SHP77 treated with DMSO at 0.1 percent for 48 hours (cell line): ENCODE measurements around the gene PANK4.

Experiments used
- DNase-seq: peaks from one replicate; lab custom pipeline; 2025; lab: John Stamatoyannopoulos, UW

PANK4 gene

DNA sequence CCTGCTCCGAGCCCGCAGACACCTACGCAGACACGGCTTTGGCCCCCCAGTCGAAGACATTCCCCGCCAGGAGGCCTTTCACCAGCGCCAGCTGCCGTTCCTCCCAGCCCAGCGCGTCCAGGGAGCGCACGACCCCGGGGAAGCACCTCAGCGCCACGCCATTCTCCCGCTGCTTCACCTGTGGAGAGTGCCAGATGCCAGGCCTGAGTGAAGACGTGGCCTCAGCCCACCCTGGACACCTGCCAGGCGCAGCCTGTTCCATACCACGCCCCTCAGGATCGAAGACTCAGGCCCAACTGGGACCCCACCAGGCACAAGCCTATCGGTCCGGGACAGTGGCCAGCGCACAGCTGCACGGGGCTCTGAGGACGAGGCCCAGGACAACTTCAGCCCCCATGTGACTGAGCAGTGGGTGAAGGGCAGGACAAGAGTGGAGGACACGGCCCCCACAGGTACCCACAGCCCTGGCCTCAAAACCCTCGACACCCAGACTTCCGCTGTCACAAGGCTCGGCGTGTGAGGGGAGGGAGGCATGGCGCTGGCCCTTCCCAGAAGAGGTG, 13.5 kb downstream of the PANK4 start:
- DNase-seq, result no peak

DNA sequence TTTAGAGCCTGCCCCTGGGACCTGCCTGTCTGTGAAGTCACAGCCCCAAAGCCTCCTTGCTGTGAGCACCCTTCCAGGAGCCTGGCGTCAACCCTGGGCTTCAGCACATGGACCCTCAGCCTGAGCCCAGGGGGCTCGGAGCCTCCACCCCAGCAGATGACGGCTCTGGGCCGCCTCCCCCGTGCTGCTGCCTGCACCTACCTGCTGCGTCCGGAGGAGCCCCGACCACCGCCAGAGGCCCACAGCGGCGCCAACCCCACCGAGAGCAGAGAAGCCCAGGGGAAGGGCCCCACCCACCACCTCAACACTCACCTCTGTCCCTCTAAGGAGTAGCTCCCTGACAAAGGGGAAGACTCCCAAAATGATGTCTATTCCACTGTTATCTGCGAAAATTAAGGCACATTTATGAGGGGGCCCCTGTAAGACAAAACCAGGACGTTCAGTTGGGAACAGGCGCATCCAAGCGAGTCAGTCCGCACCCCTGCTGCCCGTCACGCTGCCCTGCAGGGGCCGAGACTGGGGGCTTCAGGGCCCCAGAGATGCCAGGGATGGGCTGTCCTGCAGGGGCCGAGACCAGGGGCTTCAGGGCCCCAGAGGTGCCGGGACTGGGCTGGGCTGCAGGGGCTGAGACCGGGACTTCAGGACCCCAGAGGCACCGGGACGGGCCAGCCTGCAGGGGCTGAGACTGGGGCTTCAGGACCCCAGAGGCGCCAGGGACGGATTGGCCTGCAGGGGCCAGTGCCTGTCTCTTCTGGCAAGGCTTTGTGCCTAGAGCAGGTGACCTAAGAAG, 15.8 kb downstream of the PANK4 start:
- no peak for DNase-seq

DNA sequence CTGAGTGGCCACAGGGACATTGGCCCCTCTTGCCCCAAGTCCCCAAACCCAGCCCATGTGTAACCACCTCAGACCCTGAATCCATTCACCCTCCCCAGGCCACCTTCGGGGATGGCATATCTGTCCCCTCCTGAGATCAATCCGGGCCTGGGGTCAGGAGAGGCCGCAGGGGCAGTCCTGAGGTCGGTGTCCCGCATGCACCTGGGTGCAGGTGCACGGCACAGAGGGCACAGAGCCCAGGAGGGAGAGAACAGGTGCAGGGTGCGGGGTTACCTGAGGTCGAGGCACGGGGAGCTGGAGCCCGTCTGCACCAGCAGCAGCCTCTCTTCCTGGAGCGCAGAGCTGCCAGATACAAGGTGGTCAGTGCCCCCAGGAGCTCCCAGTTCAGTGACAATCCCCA, 16.8 kb downstream of the PANK4 start:
- no peak for DNase-seq

DNA sequence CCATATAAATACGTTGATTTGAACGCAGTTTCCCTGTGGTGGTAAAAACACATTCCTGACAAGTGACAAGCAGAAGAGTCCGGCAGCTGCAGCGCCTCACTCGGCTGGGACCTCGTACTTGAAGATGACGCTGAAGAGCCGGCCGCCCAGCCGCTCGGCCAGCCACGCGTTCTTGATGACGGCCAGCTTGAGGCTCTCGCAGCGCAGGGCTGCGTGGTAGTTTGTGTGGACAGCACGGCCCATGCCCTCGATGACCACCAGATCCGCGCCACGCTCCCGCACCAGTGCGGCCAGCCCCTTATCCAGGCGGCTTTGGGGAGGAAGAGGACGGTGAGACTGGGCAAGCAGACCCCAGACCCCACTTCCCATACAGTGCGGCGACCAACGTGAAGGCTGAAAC, 17.6 kb downstream of the PANK4 start:
- no peak for DNase-seq

DNA sequence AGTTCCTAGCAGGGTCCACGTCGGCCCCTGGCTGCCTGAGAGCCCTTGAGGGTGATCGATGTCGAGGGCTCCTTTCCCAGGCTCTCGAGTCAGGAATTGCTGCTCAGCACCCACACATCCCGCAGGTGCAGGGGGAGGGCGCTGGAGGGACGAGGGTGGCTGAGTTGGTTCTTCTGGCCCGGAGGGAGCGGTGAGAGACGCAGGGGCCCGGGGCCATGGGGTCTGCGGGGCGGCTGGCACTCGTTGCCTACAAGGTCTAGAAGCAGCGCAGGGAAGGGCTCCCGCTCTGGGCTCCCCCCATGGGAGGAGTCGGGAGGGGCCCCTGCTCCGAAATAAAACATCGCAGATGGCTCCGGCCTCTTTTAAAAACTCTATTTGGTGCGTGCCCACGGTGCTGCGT, 18.2 kb downstream of the PANK4 start:
- DNase-seq, result no peak

DNA sequence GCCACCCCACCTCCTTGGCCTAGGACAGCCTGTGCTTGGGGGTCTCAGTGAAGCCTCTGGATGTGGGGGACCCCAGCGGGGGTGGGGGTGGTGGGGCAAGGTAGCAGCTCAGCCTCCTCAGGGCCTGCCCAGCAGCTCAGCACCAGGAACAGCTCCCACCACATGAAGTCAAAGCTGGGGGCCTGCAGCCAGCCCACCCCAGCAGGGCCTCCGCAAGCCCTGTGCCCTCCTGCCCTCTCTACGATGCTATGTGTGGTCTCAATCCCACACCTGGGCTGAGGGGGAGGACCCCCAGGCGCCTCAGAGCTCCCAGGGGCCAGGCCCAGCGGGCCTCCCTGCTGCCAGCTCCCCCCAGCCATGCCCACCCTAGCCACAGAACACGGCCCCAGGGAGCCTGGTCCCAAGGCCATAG, 18.6 kb downstream of the PANK4 start:
- no peak for DNase-seq

DNA sequence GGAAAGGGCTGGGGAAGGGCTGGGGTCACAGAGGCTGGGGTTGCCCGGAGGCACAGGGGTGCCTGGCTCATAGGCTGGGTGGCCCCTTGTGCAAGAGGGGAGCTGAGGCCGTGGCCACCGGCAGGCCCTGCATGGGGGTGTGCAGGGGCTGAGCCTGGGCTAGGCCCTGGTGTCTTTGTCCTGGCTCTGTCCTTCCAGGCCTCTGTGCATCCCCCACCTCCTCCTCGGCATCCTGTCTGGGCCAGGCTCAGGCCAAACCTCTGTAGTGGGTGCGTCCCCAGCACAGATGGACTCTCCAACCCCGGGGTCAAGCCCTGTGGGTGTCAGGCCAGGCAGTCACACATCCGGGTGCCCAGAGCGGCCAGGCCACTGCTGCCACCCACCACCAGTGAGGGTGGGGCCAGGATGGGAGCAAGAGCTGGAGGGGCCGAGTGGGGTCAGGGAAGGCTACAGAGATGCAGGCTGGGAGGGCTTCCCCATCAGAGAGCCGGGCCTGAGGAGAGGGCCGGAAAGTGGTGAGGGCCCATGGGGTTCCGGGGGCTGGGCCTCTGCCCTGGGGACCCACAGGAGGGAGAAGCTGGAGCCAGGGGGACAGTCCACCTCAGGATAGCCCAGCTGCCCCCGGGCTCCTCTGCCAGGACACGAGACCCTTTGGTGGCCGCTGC, 19.4 kb downstream of the PANK4 start:
- DNase-seq, result no peak

DNA sequence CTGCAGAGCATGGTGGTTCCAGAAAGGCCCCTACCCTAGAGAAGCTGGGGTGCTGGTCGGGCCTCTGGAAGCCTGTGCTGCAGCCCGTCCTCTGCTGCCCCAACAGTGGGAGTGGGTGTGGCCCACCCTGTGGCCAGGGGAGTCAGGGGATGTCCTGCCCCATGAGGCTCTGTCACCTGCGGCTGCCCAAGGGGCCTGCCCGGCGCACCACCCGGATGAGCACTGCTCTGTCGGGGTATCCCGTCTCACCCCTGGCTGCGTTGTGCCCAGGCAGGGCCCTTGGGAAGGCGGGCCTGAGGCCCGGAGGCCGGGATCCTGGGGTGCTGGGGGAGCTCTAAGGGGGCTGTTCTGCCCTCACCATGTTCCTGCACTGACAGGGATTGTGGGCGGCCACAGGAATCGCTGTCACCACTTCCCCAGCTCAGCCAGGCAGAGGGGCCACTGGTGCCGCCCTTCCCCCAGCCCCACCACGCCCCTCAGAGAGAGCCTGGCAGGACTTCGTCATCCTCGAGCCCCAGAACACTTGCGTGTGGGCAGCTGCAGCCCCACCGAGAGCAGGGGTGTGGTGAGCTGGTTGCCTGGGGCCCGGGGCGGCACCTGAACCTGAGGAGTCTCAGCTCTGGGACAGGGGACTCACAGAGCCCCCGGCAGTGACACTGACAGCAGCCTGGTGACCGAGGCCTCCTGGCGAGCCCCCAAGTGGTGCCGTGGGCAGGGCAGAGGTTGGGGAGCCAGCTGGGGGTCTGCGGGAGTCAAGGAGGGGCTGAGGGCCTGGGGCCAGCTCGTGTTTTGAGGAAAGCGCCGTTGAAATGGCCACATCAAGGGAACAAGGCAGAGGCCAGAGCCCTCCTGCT, 20.2 kb downstream of the PANK4 start:
- DNase-seq, result no peak

DNA sequence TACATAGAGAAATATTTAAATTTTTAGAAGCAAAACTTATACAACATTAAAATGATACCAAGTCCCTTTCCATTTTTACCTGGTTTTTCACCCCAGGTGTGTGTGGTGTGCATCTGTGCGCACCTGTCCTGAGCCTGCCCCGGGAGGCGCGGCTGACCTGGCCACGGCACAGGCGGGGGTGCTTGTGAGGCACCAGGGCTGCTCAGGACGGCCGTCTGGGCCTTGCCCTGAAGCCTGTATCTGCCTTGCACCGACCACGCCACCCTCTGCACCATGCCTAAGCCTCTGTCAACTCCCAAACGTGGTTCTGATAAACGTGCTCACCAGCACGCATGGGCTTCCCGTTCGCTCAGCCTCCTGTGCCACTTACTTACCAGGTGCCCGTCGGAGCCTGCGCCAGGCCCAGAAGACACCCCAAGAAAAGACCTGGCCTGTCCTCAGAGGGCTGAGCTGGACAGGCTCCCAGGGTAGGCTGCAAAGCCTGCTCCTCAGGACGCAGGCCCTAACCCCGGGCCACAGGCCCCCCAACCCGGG, 20.9 kb downstream of the PANK4 start:
- DNase-seq, result no peak

DNA sequence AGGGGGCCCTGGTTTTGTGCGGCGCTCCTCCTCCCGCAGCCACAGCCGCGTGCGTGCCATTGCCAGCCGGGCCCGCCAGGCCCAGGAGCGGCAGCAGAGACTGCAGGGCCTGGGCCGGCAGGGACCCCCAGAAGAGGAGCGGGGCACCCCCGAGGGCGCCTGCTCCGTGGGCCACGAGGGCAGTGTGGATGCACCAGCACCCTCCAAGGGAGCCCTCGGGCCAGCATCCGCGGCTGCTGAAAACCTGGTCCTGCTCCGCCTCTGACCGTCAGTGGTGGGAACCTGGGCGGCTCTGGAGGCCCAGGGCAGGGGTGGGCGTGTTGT, 21.5 kb downstream of the PANK4 start:
- no peak for DNase-seq

DNA sequence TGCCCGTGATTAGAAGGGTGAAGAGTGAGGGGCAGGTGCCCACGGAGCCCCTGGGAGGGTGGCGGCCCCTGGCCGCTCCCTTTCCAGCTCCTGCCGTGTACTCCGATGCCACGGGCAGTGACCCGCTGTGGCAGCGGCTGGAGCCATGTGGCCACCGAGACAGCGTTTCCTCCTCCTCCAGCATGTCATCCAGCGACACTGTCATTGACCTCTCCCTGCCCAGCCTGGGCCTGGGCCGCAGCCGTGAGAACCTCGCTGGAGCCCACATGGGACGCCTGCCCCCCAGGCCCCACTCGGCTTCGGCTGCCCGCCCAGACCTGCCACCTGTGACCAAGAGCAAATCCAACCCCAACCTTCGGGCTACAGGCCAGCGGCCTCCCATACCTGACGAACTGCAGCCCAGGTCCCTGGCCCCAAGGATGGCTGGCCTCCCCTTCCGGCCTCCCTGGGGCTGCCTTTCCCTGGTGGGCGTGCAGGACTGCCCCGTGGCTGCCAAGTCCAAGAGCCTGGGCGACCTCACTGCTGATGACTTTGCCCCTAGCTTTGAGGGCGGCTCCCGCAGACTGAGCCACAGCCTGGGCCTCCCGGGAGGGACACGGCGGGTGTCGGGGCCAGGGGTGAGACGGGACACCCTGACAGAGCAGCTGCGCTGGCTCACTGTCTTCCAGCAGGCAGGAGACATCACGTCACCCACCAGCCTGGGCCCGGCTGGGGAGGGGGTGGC, 22.0 kb downstream of the PANK4 start:
- DNase-seq, result no peak

DNA sequence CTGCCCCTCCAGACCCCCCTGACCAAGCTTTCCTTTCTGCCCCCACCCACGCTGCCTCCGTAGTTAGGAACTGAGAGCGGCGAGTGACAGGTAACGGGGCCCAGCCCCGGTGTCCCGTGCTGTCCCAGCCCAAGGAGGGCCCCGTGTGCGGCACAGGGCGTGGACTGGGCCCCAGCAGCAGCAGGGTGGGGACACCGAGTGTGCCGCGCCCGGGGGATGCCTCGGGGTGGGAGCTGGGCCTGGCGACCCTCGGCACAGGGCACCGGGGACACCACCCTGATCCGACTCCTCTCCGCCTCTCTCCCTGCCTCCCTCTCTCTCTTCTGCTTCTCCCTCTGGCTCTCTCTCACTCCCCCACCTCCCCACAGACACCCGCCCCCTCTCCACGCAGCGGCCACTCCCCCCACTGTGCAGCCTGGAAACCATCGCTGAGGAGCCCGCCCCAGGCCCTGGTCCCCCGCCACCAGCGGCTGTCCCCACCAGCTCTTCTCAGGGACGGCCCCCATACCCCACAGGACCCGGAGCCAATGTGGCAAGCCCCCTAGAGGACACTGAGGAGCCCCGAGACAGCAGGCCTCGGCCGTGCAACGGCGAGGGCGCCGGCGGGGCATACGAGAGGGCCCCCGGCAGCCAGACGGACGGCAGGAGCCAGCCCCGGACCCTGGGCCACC, 22.7 kb downstream of the PANK4 start:
- DNase-seq, result no peak

DNA sequence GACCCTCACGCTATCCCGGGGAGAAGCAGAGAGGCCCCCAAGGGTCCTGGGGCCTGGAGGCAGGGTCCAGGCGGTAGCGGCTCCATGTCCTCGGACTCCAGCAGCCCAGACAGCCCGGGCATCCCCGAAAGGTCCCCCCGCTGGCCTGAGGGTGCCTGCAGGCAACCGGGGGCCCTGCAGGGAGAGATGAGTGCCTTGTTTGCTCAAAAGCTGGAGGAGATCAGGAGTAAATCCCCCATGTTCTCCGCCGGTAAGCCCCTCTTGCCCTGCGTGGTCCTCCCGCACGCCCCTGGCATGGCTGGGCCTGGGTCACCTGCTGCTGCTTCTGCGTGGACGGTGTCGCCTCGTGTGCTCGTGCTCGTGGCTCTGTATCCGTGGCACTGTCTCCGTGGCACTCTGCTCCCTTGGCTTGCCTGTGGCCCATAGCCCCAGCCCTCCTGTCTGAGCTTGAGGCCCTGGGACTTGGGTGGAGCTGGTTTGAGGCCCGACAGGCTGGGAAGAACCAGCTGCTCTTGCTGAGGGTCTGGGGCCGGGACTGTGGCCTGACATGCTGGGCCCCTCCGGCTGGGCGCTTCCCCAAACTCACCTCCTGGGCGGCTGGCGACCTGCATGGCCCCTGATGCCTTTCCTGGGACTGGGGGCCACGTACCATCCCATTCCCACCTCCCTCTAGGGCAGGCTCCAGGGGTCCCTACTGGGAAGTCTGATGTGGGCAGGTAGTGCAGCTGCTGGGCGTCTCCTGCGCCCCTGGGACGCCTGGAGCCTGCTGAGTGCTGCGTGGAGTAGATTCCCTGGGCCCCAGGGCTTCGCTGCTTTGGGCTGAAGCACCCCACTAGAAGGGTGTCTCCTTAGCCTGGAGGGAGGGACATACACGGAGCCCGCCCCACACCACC, 23.5 kb downstream of the PANK4 start:
- no peak for DNase-seq

DNA sequence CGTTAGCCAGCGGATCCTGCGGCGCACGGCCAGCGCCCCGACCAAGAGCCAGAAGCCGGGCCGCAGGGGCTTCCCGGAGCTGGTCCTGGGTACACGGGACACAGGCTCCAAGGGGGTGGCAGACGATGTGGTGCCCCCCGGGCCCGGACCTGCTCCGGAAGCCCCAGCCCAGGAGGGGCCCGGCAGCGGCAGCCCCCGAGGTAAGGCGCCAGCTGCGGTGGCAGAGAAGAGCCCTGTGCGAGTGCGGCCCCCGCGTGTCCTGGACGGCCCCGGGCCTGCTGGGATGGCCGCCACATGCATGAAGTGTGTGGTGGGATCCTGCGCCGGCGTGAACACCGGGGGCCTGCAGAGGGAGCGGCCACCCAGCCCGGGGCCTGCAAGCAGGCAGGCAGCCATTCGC, 24.2 kb downstream of the PANK4 start:
- DNase-seq, result no peak

DNA sequence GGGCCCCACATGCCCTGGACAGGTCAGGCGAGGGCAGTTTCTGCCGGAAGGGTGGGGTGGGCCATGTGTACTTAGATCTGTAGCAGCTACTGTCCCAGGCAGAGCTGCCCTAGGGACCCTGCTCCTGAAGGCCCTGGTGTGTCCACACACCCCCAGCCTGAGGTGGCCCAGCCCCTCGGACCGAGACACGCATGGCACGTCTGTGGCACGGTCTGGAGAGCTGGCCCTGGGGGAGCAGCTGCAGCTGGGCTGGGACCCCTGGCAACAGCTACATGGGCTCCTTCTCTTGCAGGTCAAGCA, 24.6 kb downstream of the PANK4 start:
- DNase-seq, result no peak

DNA sequence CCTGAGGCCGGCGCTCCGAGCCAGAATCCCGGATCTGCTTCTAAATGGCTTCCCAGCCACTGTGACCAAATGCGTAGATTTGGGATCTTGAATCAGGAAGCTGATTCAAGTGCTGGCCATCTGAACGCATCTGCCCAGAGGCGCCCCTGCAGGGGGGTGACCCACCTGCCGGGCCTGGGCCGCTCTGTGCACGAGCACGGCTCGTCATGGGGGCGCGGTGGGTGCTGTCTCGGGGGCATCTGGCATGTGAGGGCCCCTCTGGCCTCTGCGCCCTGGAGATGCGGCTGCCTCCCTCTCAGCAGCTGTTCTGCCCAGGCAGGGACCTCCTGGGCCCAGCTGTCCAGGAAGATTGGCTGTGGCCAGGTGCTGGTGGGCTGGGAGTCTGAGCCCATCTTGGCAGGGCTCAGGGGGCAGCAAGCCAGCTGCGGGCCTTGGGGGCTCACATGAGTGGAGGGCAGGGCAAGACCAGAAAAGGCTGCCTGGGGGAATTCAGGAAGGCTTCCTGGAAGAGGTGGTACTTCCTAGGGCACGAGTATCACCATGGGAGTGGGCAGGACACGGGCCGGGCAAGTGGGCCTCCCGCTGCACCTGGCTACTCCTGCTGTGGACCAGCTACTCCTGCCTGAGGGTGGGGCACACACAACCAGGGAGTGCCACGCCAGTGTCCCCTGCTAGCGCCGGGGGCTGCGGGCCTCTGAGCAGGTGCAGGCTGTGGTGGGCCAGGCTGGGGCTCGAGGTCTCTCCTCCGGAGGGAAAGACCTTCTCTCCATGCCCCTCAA, 25.2 kb downstream of the PANK4 start:
- no peak for DNase-seq

DNA sequence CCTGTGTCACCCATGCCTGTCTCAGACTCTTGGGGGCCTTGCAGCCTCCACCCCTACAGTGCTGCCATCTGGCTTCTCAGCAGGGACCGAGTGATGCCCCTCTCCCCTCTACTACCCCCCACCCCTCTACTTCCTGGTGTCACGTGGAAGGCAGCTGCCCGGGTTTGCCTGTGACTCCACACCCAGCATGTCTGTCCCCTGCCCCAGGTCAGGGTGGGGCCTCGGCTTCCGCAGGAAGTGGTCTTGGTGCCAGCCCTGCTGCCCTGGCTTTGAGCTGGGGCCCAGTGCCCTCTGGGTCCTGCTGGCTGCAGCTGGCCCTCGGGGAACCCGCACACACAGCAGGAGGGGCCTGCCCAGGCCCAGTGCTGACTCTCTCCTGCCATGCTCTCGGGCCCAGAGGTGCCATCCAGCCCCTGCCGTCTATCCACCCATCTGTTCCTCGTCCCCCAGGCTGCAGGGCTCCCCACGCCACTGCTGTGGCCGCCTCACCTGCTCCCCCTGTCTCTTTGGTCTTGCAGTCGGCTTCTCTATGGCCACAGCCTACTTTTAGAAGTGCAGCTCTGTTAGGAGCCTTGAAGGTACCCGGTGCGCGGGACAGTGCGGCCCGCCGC, 26.3 kb downstream of the PANK4 start:
- no peak for DNase-seq

DNA sequence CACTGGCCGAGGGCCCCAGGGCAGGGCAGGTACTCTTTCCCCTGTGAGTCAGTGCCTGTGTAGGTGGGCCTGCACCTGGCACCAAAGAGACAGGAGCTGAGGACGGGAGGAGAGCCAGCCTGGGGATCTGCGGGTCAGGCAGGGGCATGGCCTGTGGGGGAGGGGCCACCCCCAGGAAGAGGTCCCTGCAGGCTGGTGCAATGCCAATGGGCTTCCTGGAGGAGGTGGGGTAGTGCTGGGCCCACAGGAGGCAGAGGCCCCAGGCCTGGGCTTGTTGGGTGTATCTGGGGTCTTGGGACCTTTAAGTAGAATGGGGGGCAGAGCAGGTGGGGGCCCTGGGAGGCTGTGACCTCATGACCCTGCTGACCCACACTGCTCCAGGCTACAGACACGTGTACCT, 27.1 kb downstream of the PANK4 start:
- DNase-seq, result no peak

DNA sequence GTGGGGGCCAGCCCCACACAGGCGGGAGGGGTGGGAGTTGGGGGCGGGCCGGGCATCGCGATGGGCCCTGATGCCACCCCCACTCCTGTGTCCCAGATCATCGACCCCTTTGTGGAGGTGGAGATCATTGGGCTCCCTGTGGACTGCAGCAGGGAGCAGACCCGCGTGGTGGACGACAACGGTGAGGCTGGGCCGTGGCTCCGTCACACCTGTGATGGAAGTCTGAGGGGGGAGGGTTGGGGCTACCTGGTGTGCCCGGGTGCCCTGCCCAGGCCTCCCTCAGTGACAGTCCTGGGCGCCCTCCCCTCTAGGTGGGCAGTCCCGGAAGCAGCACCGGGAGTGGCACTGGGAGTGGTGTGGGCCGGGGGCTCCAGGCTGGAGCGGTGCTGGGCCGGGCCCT, 27.7 kb downstream of the PANK4 start:
- DNase-seq, result no peak
